Measurements from ENCODE around the gene CR2.

Gene CR2

DNA sequence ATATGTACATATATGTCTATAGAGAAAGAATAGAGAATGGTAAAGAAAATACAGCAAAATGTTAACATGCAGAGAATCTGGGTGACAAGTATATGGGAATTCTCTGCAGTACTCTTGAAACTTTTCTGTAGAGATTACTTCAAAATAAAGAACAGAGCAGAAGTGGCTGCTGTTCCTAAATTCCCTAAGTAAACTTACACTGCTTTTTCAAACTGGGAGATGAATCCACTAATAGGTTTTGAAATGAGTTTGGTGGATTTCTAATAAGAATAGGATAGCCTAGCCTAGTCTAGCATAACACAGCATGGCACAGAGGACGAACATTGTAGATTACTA, 450 bp upstream of the CR2 start:
- DNase-seq = no peak

DNA sequence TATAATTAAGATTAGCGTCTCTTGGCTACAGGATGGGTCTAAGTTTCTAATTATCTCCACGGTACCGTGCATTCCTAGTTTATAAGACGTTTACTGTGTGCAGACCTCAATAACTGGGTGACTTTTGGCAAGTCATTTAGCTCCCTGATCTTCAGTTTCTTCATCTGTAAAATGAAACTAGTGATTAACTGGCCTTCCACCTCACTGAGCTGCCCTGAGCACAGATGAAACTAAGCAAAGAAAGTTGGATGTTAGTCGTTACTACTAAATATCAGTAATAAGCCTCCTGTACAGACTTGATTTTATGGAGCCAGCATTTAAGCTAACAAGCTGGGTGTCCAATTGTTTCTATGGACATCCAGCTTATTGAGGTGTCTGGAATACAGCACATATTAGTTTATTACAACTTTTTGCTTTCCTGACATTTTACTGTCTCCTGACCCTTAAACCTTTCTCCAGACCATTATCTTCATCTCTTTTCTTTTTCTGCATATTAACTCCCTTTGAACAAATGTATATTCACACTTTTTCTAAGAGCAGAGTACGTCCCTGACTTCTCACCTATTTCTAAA, 1.1 kb downstream of the CR2 start:
- no peak for DNase-seq

DNA sequence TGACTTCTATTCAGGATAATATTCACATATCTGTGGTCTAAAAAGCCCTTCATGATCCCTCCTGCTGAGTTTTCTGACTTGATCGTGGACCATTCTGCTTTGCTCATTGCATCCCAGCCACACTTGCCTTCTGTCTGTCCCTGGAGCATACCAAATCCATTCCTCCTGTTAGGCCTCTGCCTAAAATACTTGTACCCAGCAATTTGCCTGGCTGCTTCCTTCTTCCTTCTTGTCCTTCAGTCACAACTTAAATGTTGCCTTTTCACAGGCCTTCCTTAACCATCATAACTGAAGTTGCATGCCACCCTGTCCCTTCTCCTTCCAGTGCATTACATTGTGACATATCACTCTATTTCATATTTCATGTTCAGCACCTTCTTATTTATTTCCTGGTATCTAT, 4.3 kb downstream of the CR2 start:
- no peak for DNase-seq

DNA sequence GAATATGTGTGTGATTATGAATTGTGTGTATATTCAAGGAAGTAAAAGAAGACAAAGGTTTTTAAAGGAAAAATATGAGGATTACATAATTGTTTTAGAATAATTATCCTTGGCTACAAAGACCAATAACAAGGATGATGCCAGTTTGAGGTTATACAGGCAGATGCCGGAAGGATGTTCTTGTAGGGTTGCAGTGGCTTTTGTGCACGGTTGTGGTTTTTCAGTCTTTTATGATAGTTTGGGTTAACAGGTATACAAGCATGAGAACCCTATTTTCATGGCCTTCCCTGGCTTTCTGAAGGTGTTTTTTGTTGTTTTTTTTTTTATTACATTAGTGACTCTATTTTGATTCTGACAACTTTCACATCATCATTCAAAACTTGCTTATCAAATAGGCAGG, 4.9 kb downstream of the CR2 start:
- DNase-seq = no peak

DNA sequence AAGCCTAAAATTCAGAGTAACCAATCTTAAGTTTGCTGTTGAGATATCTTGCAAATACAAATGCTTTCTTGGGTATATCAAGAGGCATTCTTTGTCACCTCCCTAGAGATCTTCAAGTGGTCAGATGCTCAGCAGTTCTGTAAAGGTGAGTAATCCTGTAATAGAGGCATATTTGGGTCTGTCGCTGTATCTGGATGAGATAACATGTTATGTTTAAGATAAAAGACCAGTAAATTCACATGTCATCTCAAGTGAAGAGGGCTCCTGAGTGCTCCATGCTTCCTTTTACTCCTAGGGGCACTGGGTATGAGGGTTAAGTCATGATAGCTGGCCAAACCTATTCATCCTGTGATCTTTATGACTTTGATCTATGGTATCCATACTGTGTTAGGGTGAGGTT, 7.5 kb downstream of the CR2 start:
- no peak for DNase-seq

DNA sequence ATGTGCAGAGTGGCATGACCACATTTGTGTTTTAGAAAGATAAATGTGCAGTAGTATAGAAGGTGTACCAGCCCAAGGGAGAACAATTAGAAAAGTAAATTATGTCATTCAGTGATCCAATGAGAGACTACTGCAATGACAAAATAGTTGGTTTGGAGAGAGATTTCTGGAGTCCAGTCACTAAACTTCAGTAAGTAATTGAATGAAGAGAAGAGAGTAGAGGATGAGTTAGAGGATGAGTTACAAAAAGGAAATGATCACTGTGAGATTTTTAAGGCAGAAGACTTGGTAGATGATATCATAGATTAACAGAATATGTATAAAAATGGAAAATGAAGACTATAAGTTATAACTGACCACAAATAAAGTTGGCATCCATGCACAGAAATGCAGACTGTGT, 8.4 kb downstream of the CR2 start:
- no peak for DNase-seq

DNA sequence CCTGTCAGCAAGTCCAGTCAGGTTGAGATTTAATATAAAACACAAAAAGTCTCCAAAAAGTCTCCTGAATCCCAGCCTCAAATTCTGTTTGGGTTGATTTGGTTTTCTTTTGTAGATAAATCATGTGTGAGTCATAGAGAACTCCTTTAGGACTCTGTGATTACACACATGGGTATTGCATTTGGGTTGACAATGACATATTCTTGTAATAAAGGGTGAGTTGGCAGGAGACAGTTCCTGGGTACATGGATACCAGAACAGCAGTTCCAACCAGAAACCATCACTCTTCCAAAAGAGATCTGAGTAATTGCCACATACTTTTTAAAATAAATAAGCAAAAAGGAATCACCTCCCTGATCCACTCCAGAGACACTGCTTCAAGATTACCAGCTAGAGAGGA, 8.9 kb downstream of the CR2 start:
- no peak for DNase-seq

DNA sequence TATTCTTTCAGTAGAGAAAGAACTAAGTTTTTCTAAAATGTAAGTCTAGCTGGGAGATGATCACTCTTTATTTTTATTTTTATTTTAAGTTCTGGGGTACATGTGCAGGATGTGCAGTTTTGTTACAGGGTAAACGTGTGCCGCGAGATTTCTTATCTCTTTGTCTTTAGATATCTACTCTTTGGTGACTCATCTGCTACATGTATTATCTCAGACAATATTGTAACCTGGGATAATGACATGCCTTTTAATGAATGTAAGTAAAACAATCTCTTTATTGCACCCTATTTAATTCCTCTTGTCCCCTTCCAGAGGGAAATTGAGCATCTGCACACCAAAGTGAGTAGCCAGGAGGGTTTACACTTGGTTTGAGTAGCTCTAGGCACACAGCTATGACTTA, 9.4 kb downstream of the CR2 start:
- DNase-seq = no peak

DNA sequence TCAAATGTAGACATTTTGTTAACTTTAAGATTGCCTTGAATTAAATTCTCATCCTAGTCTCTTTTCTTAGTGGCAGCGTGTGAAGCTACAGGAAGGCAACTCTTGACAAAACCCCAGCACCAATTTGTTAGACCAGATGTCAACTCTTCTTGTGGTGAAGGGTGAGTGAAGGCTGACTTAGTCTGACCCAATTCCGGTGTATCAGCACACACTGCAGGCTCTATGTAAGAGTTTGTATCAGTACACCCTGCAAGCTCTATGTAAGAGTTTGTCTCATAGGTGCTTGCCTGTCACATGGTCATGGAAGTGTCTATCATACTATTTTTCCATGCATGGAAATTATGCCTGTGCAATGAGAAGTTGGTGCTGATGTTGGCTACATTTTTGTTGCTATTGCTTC, 16.8 kb downstream of the CR2 start:
- no peak for DNase-seq

DNA sequence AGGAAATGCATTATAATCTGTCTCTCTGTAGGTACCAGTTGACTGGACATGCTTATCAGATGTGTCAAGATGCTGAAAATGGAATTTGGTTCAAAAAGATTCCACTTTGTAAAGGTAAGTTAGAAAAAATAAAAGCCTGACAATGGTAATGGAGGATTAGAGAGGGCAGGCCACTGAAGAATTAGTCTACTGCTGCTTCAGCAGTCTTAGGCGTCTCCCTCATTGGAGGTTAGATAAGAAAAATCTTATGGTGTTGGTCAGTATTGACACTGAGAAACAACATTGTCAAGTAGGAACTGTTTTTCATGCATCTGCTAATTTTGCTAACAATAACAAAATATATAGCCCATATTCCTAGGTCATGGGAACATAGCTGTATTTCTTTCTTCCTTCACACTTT, 20.1 kb downstream of the CR2 start:
- DNase-seq = peak; percentile 53

DNA sequence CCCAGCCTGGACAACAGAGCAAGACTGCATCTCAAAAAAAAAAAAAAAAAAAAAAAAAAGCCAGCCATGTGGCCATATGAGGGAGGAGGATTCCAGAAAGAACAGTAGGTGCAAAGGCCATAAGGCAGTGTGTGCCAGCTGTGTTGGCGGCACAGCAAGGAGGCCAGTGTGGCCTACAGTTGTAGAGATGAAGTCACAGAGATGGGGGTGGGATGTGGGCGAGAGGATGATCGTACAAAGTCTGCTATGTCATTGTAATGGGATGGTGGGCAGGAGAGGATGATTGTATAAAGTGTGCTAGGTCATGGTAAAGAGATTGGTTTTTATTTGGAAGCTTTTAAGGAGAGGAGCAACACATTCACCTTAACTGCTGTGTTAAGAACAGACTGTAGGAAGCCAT, 32.1 kb downstream of the CR2 start:
- no peak for DNase-seq

DNA sequence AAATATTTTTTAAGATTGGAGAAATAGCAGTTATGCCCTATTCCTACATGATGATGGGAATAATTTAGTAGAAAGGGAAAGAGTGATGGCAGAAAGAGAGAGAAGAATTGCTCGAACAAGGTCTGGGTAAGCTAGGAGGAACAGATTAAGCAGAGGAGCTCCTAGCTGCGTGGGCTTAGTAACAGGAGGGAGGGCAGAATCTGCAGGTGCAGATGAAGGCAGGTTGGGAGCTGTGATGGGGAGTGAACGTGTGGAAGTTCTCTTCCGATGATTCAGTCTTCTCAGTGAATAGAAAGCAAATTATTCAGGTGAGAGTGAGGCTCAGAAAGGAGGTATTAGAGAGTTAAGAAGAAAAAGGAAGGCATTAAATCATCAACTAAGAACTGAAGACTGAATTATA, 33.5 kb downstream of the CR2 start:
- no peak for DNase-seq

DNA sequence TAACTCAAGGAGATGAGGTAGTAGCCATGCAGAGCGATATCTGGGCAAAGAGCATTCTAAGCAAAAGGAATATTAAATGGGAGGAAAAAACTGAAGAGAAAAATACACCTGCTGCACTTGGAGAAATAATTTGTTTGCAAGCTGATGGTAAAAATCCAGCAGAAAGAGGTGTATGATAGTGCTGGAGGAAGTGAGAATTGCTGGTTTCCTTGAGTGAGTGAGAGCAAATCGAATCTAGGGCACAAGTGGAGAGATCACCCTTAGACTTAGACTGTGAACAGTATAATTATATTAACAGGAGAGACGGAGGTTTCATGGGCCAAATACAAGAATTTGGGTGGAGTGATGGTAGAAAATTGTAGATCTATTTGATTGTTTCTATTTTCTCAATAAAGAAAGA, 39.1 kb downstream of the CR2 start:
- no peak for DNase-seq

DNA sequence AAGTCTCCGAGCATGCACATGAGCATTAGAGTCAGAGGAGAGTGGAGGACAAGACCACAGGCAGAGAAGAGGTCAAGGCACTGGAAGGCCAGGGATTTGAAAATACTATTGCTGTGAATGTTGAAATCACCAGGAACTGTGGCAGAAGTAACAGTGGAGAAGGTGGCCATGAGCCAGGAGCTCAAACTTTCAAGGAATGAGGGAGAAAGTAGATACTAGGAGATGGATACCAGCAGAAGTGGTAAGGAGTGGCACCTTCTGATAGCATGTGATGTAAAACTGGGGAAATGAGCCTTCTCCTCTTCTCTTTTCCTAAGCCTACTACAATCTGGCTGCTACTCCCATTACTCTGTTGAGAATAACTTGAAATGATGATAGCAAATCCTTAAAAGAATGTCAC, 40.0 kb downstream of the CR2 start:
- DNase-seq = no peak

DNA sequence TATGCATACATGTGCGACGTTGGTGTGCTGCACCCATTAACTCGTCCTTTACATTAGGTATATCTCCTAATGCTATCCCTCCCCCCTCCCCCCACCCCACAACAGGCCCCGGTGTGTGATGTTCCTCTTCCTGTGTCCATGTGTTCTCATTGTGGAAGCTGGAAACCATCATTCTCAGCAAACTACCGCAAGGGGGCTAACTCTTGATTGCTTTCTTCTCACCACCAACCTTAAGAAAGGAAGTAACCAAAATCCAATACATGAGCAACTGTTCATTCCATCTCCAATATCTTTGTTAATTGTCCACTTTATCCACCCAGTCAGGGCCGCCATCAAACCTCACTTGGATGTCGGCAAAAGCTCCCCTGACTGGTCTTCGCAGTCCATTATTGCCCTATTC, 41.2 kb downstream of the CR2 start:
- DNase-seq = peak; percentile 48

DNA sequence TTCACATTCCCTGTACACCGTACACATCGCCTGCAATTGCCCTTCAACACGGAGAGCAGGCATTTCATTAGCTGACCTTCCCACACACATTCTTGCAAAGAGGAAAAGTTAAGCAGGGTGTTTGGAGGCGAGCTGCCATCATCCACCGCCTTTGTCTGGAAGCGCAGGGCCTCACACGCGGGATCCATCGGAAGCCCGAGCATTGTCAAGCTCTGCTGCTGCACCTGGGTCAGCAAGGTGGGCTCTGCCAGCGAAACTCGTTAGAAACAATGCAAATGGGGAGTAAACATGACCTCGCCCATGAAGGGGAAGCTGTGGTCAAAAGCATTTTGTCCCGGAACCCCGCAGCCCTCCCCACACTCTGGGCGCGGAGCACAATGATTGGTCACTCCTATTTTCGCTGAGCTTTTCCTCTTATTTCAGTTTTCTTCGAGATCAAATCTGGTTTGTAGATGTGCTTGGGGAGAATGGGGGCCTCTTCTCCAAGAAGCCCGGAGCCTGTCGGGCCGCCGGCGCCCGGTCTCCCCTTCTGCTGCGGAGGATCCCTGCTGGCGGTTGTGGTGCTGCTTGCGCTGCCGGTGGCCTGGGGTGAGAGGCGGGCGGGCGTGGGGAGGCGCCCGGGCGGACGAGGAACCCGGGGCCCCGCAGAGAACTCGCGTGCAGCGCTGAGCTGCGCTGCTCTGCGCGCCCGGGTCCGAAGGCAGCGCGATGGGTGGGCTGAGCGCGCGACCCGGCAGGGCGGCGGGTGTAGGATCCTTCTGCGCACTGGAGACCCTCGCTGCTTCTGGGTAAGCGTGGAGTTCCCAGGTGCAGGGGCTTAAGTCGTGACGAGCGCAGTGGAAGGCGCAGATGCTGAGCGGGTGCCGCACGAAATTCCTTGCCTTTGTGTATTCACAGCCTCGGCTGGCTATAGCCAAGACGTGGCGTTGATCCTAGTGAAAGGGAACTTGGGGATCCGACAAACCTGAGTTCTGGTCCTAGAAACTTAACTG, 42.0 kb downstream of the CR2 start, which contains the start of gene CR1:
TSS of gene CR1 (plus strand) at position 357 of the 992 bp plus-strand sequence. CDS start at position 468, 111 bp downstream.
- peak; percentile 46 for DNase-seq

DNA sequence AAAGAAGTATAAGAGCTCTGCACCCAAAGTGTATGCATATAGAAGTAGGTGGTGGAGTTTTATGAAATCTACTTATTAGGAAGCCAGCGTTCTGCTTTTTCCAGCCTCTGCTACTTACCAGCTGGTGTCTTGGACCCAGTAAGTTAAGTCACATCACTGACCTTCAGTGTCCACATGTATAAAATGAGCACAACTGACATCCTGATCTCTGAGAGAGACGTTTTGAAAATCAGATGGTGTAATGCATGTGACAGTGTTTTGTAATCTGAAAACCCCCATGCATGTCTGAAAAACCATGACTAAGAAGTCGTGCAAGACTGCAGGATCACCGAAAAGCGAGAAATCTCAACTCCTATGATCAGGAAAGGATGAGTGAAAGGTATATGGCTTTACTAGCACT, 43.8 kb downstream of the CR2 start:
- DNase-seq = no peak

DNA sequence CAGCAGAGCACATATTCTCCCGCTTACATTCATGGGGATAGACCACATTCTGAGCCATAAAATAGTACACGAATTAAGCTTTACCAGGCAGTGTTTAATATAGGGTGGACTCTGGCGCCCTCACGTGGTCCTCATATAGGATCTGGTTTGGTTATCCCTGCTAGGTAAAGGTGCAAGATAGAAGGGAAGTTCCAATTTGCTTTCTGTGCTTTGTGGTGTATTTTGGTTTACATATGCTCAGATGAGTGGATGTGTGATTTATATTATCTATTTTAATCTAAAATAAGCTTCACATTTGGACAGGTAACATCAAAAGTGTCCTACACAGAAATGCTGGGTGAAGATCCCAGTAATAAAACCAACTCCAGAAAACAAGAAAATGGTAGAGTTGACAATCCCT, 45.4 kb downstream of the CR2 start:
- DNase-seq = peak; percentile 87

DNA sequence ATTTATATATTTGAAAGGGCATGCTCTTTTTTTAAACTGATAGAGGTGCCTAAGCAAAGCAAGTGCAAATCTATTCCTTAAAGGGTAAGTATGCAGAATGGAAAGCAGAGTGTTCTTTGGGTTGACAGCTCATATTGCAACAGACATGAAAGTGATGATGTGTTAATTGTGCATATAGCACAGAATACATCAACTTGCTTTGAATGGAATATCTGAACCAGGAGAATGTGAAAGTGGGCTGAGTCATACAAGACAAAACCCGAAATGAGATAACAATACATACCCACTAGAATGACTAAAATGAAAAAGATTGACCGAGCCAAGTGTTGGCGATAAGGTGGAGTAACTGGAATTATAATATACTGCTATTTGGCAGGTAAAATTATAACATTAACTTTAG, 46.2 kb downstream of the CR2 start:
- DNase-seq = peak; percentile 54

DNA sequence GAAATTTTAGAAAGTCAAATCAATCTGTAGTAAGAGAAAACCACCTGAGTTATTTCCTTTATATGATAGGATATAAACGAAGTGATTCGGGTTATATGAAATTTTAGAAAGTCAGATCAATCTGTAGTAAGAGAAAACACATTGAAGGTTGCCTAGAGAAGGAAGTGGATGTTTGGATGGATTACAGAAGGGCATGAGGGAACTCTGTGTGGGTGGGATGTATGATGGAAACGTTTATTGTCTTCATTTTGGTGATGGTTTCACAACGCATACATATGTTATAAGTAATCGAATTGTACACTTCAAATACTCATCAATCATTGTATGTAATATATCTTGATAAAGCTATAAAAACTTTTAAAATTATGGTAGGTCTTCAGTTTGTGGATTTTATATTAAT, 46.9 kb downstream of the CR2 start:
- DNase-seq = no peak

DNA sequence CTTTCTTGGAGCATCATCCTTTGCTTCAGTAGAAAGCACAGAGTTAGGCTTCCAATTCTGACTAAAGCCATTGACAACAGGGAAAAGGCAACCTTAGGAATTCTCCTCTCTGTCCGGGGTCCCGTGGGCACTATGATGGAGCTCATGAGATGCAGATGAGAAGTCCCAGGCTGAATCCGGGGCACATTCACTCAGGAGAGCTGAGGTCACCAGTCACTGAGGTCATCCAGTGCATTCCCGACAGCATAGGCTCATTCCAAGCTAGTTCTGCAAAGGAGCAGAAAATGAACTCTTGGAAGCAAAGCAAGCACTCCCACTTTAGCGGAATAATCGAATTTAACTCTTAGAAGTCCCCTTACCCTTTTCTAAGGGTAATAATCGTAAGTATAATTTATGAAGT, 48.6 kb downstream of the CR2 start:
- DNase-seq = no peak

DNA sequence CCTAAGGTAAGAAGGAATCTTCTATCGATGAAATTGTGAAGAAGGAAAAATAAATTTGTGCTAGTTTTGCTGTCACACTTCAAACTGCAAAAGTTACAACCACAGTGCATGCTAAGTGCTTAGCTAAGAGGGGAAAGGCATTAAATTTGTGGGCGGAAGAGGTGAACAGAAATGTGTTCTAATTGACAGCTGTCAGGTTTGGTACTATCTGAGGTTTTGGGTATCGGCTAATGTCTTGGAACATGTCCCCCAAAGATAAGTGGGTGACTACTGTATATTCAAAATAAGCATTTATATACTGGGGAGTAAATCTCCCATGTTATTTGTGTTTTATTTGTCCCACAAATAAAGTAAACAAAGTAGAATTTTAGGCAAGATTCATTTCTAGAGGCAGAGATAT, 49.8 kb downstream of the CR2 start:
- peak; percentile 43 for DNase-seq

DNA sequence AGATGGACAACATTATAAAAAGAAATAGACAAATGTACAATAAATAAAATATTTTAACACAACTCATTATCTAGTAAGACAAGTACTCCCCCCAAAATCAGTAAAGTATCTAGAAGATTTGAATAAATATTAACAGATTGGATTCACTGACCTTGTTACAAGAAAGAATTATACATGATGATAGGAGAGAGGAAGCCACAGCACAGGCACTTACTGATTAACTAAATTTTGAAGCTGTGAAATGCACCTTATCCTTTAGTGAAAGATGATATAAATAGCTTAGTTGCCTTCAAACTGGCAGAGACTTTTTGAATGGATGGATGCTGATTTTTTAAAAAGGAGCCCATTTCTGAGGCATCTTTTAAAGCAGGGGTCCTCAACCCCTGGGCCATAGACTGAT, 50.3 kb downstream of the CR2 start:
- no peak for DNase-seq

DNA sequence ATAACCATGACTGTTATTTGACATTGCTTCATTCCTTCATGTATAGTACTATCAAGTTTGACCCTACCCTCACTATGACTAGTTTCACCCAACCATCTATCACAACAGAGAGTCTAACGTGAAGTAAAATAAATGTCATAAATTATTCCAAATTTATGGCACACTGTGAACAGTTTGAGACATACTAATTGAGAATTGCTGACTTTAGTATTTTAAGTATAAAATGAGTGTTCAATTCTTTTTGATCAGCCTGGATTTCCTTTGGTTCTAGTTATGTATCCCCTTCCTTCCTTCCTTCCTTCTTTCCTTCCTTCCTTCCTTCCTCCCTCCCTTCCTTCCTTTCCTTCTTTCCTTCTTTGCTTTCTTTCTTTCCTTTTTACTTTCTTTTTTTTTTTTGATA, 56.3 kb downstream of the CR2 start:
- DNase-seq = no peak

DNA sequence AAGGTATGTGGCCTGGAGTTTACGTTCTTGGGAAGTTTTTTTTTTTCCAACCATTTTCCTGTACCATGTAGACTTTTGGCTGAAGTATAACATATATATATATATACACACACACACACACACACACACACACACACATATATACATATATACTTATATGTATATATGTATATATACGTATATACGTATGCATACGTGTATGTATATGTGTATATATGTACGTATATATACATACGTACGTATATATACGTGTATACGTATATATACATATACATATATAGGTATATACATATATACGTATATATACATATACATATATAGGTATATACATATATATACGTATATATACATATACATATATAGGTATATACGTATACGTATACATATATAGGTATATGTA, 60.8 kb downstream of the CR2 start:
- no peak for DNase-seq
